NCI-H128 (cell line): Measurements from ENCODE around the gene PLA2G2C.

Experiments
- DNase-seq: peaks from one replicate; lab custom pipeline; 2025; ENCODE audit not compliant: unreplicated experiment; lab: John Stamatoyannopoulos, UW

Gene PLA2G2C

GRCh38 chr1:20209471-20209870, 23.2 kb upstream of the PLA2G2C start:
- DNase-seq, result no peak

- DNase-seq, result no peak
These were observed 21.2 kb upstream of the PLA2G2C start for GRCh38 chr1:20207546-20207945.

DNA sequence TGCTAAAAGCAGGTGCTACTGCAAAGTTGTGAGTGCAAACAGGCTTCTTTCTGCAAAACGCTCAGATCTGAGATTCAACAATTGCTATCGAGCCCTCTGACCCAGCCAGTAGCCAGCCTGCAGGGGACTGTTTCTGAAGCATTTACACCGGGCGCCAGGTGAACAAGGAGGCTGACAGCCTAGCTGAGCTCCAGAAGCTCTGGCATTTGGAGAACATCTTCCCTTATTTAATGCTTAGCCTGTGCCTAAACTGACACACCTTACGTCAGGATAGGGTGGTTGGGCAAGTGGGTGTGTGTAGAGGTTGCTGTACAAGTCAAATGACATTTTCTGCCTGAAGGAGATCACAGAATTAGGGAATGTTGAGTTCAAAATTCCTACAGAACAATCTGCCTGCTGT, 15.8 kb upstream of the PLA2G2C start:
- no peak for DNase-seq

GRCh38 chr1:20200966-20201365, 14.6 kb upstream of the PLA2G2C start:
- DNase-seq, result no peak

GRCh38 chr1:20199840-20200239, 13.5 kb upstream of the PLA2G2C start:
- DNase-seq, result no peak

- no peak for DNase-seq
These were observed 13.1 kb upstream of the PLA2G2C start for GRCh38 chr1:20199403-20199802.

DNA sequence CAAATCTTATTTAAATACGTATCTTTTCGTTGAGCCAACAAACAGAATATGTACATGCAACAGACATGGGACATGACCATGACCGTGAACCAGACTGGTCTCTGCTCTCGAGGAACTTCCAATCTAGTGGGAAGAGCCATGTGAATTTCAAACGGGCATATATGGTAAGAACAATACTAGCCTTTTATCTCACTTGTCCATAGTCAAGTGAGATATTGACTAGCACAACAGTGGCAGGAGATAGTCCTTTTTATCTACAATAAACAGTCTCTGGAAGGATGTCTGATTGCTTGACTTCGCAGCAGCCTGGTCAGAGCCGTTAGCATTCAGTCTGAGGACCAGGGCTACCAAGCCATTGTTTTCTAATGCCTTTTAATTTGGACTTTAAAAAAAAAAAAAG, 12.6 kb upstream of the PLA2G2C start:
- no peak for DNase-seq

- no peak for DNase-seq
These were observed 12.0 kb upstream of the PLA2G2C start for GRCh38 chr1:20198296-20198695.

DNA sequence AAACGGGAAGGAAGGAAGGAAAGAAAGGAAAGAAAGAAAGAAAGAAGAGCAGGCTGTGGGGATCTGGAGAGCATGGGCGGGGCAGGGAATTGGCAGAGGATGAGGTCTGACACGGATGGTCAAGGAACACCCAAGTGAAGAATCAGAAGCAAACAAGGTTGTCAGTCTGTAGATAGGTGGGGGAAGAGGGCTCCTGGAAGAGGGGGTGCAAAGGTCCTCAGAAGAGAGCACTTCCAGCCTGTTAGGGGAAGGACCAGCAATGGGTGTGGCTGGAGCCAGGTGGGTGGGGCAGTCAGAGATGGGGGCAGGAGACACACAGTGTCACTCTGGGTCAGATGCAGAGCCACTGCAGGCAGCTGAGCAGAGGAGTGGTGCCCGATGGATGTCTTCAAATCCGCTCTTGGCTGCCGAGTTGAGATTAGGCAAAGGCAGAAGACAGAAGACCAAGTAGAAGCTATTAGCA, 11.0 kb upstream of the PLA2G2C start:
- no peak for DNase-seq

DNA sequence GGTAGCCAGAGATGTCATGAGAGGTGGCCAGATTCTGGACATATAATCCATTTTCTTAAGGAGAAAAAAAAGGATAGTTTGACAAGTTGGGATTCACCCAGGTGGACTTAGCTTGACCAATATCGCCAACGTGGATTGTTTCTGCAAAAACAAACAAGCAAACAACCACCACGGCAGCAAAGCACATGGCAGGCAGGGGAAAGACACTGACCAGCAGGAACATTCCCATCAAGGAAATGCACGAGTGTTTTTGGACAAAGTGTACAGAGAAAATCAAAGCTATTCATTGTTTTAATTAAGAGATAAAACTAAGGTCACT, 9.1 kb upstream of the PLA2G2C start:
- DNase-seq, result no peak

- DNase-seq, result no peak
These were observed 8.6 kb upstream of the PLA2G2C start for GRCh38 chr1:20194757-20195461.

- no peak for DNase-seq
These were observed 7.9 kb upstream of the PLA2G2C start for GRCh38 chr1:20194224-20194623.

GRCh38 chr1:20192871-20193411, 6.6 kb upstream of the PLA2G2C start:
- DNase-seq, result no peak

DNA sequence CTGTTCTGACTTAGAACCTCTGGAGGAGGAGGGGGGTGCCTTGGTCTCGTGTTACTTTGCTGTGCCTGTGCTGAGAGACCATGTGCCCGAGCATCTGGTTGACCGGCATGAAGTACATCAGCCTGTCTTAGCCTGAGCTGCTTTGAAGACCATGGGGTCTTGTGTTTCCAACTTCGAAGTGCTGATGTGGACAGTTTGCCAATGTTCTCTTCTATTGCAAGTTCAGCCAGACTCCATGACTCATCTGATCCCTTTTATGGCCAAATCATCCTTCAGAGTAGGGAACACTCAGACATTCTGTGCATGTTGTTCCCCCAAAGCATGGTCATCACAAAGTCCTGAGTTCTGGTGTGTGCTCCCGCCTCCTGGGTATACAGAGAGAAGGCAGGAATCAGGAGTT, 6.0 kb upstream of the PLA2G2C start:
- no peak for DNase-seq

DNA sequence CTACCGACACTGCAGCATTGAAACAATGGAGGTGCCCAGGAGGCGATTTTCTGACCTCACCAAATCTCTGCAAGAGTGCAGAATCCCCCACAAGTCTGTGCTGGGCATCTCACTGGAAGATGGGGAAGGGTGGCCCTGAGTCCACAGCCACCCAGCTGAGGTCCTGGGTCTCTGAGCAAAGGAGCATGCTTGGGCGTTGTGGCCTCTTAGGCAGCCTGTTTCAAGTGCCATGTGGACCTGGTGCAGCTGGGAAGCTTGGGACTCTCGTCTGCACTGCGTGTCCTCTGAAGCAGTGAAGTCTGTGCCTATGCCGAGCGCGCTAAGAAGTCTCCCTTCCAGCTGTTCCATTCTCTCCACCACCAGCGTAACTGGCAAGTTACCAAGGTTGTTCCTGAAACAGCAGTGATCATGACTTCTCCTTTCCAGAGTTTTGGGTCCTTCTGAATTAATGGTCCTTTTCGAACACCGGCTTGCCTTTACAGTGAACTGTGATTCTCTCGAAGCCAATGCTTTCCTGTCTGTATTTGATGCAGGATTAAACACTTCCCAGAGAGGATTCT, 5.0 kb upstream of the PLA2G2C start:
- no peak for DNase-seq

GRCh38 chr1:20190256-20191160, 4.2 kb upstream of the PLA2G2C start:
- DNase-seq, result no peak

DNA sequence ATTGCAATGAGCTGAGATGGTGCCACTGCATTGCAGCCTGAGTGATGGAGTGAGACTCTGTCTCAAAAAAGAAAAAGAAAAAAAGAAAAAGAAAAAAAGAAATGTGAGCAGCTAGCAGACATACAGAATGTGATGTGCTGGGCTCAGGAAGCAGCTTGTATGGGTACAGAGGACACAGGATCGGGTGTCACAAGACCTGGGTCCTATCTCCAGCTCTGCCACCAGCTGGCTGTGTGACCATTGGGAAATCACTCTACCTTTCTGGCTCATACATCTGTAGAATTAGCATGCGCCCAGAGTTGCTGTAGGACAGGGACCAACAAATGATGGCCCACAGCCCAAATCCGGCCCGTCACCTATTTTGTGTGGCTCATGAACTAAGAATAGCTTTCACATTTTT, 3.3 kb upstream of the PLA2G2C start:
- DNase-seq, result no peak

GRCh38 chr1:20188455-20188817, 2.1 kb upstream of the PLA2G2C start:
- DNase-seq, result no peak

DNA sequence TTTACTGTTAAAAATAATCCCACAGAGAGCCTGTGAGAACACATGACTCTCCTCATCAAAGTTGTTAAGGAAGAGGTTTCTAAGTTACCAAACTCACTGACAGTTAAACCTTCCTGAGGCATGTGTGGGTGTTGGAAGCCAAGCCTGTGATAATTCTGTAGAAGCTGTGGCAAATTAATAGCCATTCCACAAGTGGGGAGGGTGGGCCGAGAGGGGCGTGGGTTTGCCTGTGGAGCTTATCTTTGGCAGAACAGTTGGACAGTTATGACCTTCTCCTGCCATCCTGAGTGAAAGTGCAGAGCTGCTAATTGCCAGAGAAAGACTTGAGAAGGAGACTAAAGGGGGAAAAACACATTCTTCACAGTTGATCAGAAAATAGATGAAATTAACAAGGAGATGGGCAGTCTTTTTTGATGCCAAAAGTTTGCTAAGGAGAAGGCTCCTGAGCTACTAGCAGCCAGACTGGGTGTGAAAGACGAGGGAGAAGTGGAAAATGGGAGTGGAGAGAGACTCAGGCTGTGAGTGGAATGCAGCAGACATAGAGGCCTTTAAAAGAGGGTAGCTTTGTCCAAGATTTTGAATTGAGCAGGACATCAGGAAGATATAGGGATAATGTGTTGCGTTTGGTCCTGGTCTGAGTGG, 1.6 kb upstream of the PLA2G2C start:
- DNase-seq, result no peak

GRCh38 chr1:20187103-20187812, 940 bp upstream of the PLA2G2C start:
- no peak for DNase-seq
